KMS-11 (cell line): ENCODE measurements around the gene POTEE.
"Not testable (repeated sequence)": the region's sequence is repeated elsewhere in the genome, so short reads cannot be mapped to it uniquely, and the experiment has no call there.

Experiments used
- H2AFZ ChIP-seq: fragments of 200-600 bp; sonication (generic); 2 replicates; pipeline ENCODE4 v1.6.1; 2016; ENCODE audit warnings: antibody characterized with exemption, mixed run types, low read depth
- H3K27ac ChIP-seq: fragments of 200-600 bp; sonication (generic); 2 replicates; pipeline ENCODE4 v1.6.1; 2016; ENCODE audit warnings: mild to moderate bottlenecking, mixed run types
- H3K27me3 ChIP-seq: fragments of 200-600 bp; sonication (generic); 2 replicates; pipeline ENCODE4 v1.6.1; 2017; ENCODE audit warnings: mild to moderate bottlenecking, low read depth, mixed run types, moderate library complexity; ENCODE audit not compliant: insufficient read depth
- H3K36me3 ChIP-seq: fragments of 200-600 bp; sonication (generic); 2 replicates; pipeline ENCODE4 v1.6.1; 2017; ENCODE audit warnings: mild to moderate bottlenecking, mixed run types; ENCODE audit not compliant: insufficient read depth
- H3K4me1 ChIP-seq: fragments of 200-600 bp; sonication (generic); 2 replicates; pipeline ENCODE4 v1.6.1; 2016; ENCODE audit warnings: mild to moderate bottlenecking, low read depth, mixed run types; ENCODE audit not compliant: poor library complexity, severe bottlenecking
- H3K4me2 ChIP-seq: fragments of 200-600 bp; sonication (generic); 2 replicates; pipeline ENCODE4 v1.7.0; 2016; ENCODE audit warnings: mild to moderate bottlenecking, mixed run types
- H3K4me3 ChIP-seq: fragments of 200-600 bp; sonication (generic); IDR thresholded peaks from 2 replicates; pipeline ENCODE4 v1.6.1; 2017; ENCODE audit warnings: low read depth, low read length, mixed read lengths; ENCODE audit not compliant: insufficient read depth
- H3K79me2 ChIP-seq: fragments of 200-600 bp; sonication (generic); 2 replicates; pipeline ENCODE4 v1.6.1; 2016; ENCODE audit warnings: low read depth, mixed run types; ENCODE audit not compliant: insufficient read depth
- H3K9ac ChIP-seq: fragments of 200-600 bp; sonication (generic); 2 replicates; pipeline ENCODE4 v1.6.1; 2016; ENCODE audit warnings: mild to moderate bottlenecking, mixed run types
- H4K20me1 ChIP-seq: fragments of 200-600 bp; sonication (generic); 2 replicates; pipeline ENCODE4 v1.6.1; 2016; ENCODE audit warnings: mild to moderate bottlenecking, mixed run types; ENCODE audit not compliant: insufficient read depth
- TF ChIP-seq, protein P1 (sequence below): fragments of 200-600 bp; sonication (generic); conservative IDR thresholded peaks from 2 replicates; pipeline ENCODE4 v1.6.1; 2017; ENCODE audit warnings: low read depth, mild to moderate bottlenecking, antibody characterized with exemption, low read length, moderate library complexity, mixed read lengths

The POTEE gene

DNA sequence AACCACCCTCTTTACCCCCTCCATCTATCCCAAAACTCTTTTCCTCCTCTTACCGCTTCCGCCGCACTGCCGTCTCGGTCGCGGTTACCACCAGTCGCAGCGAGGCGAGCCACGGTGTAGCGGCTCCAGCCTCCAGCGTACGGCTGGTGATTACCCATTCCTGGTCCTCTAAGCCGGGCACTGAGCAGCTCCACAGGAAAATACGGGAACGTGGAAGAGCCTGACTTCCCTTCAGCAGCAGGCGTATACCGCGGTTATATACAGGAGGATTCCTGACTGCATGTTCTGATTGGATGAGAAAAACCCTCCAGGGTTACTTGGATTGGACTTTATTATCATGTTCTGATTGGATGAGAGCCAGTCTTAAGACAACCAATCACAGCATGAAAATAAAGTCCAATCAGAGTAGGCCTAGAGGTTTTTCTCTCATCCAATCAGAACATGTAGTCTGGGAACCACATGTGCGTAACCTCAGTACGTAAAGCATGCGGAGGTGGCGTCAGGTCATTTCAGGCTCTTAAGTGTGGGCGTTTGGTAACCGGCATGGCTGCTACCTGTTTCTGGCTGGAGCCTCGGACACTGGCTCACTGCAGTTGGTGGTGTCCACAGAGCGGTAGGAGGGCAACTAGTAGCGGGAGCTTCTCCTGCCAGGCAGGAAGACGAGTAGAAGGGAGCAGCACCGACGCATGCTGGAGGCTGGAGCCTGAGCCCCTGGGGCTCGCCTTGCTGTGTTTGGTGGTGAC lies at the start of gene POTEE:
Gene POTEE (plus strand): TSS at position 507 of the 743 bp plus-strand sequence. CDS start 8,867 bp downstream, outside the sequence.
- not testable (repeated sequence) for H3K79me2 ChIP-seq, H3K9ac ChIP-seq, H4K20me1 ChIP-seq, H3K4me3 ChIP-seq, H3K27ac ChIP-seq, H3K4me1 ChIP-seq, H3K27me3 ChIP-seq, H3K36me3 ChIP-seq, H3K4me2 ChIP-seq, H2AFZ ChIP-seq

DNA sequence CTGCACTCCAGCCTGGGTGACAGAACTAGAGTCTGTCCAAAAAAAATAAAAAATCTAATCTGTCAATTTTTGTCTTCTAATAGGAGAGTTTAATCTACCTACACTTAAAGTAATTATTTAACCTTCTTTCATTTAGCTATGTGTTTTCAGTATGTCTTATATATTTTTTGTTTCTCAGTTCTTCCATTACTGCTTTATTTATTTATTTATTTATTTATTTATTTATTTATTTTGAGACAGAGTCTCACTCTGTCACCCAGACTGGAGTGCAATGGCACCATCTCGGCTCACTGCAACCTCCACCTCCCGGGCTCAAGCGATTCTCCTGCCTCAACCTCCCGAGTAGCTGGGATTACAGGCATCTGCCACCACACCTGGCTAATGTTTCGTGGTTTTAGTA lies 43.8 kb upstream of the POTEE start:
- H3K79me2 ChIP-seq, H3K36me3 ChIP-seq, H3K27me3 ChIP-seq, H3K27ac ChIP-seq, H3K4me2 ChIP-seq, H2AFZ ChIP-seq, H3K4me3 ChIP-seq, H4K20me1 ChIP-seq, H3K9ac ChIP-seq, H3K4me1 ChIP-seq: not testable (repeated sequence)

DNA sequence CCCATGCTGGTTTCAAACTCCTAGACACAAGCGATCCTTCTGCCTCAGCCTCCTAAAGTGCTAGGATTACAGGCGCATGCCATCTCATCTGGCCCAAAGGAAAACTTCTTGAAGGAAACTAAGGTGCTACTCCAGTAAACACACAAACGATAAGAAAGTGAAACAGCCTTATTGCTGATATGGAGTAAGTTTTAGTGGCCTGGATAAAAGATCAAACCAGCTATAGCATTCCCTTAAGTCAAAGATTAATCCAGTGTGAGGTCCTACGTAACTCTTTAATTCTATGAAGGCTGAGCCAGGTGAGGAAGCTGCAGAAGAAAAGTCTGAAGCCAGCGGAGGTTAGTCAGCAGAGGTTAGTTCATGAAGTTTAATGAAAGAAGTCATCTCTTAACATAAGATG lies 40.8 kb upstream of the POTEE start:
- Histone ChIP-seq H3K4me1 (no peaks in the 10 kb centered on the region), H3K4me3 (no peak overlapping the region), H3K27me3 (no peaks in the 10 kb centered on the region), H3K9ac (no peak overlapping the region), H3K4me2 (no peak overlapping the region), H2AFZ (no peak overlapping the region), H3K79me2 (no peaks in the 10 kb centered on the region), H4K20me1 (no peaks in the 10 kb centered on the region), H3K27ac (no peak overlapping the region), H3K36me3 (no peaks in the 10 kb centered on the region)
- TF ChIP-seq, protein P1, sequence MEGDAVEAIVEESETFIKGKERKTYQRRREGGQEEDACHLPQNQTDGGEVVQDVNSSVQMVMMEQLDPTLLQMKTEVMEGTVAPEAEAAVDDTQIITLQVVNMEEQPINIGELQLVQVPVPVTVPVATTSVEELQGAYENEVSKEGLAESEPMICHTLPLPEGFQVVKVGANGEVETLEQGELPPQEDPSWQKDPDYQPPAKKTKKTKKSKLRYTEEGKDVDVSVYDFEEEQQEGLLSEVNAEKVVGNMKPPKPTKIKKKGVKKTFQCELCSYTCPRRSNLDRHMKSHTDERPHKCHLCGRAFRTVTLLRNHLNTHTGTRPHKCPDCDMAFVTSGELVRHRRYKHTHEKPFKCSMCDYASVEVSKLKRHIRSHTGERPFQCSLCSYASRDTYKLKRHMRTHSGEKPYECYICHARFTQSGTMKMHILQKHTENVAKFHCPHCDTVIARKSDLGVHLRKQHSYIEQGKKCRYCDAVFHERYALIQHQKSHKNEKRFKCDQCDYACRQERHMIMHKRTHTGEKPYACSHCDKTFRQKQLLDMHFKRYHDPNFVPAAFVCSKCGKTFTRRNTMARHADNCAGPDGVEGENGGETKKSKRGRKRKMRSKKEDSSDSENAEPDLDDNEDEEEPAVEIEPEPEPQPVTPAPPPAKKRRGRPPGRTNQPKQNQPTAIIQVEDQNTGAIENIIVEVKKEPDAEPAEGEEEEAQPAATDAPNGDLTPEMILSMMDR: no peak

DNA sequence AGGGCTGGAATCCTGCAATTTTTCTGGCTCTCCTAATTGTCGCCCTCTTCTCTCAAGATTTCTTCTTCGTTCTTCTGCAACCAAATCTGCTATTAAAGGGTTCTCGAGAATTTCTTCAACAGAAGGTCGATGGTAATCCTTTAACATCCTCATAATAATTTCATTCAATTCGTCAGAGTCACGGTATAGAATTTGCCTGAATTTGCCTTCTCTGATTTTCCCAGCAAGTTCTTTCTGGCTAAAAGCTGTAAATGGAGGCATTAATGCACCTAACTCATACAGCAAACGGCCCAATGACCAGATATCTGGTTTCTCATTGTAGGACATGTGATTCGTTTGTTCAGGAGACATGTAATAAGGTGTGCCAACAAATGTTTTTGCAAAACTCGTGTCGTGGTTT lies 31.3 kb upstream of the POTEE start:
- not testable (repeated sequence) for H4K20me1 ChIP-seq, H2AFZ ChIP-seq, H3K27me3 ChIP-seq, H3K4me3 ChIP-seq, H3K4me1 ChIP-seq, H3K9ac ChIP-seq, H3K36me3 ChIP-seq, H3K4me2 ChIP-seq, H3K79me2 ChIP-seq, H3K27ac ChIP-seq

DNA sequence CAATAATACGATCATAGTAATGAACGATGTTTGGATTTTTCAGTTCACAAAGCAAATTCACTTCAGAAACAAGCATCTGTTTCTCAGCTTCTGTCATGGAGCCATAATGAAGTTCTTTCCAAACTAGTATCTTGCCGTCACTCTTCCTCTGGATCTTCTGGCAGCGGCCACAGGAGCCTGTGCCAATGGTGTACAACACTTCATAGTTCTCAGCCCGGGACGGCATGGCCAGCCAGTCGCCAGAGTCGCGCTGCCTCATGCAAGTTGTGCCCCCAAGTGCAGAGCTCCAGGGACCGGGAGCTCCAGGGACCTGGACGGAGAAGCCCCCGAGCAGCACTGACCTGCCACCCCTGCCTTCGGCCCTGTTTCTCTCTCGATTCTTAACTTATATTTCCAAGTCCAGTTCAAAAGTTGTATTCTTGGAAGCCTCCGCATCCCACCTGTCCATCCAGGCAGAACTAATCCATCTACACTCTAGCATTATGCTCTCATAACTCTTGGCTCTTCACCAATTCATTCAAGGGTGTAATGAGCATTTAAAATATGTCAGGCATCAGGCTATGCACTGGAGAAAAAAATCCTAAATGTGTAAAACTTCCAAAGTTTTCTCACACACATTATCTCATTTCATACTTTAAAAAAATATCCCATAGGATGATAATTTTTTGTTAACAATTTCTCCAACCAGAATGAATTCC lies 30.5 kb upstream of the POTEE start:
- not testable (repeated sequence) for H3K4me1 ChIP-seq, H3K36me3 ChIP-seq, H3K9ac ChIP-seq, H3K27ac ChIP-seq, H3K79me2 ChIP-seq, H3K4me3 ChIP-seq, H3K4me2 ChIP-seq, H4K20me1 ChIP-seq, H3K27me3 ChIP-seq, H2AFZ ChIP-seq

DNA sequence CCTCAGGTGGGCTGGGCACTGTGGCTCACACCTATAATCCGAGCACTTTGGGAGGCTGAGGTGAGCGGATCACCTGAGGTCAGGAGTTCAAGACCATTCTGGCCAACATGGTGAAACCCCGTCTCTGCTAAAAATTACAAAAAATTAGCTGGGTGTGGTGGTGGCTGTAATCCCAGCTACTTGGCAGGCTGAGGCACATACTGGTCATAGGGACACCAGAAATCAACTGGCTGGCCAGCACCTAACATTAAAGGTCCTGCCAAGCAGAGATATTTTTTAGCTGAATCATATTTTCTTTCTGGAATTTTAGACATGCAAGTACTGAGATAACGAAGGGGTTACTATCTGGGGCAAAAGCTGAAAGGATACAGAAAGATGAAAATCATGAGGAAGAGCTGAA lies 27.9 kb upstream of the POTEE start:
- not testable (repeated sequence) for H3K4me3 ChIP-seq, H2AFZ ChIP-seq, H3K9ac ChIP-seq, H3K4me1 ChIP-seq, H3K4me2 ChIP-seq, H3K79me2 ChIP-seq, H3K27ac ChIP-seq, H3K36me3 ChIP-seq, H4K20me1 ChIP-seq, H3K27me3 ChIP-seq

DNA sequence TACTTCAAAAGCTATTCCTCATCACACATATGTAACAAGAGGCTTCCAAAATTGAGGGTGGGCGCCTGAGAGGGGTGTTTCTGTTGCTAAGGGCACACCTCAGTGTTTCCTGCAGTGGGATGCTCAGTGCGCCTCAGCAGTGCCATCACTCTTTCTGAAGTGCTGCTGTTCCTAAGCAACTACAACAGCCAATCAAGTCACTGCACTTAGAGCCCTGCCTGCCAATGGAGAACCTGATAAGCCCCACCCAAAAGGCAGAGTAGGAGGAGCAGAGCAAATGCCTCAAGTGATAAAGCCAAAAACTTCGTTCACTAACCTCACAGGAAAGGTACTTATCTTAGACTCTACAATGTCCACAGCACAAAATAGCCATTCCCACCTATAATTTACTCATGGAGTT lies 15.9 kb upstream of the POTEE start:
- H3K4me1 ChIP-seq, H3K27me3 ChIP-seq, H3K9ac ChIP-seq, H3K4me2 ChIP-seq, H3K79me2 ChIP-seq, H3K36me3 ChIP-seq, H3K27ac ChIP-seq, H2AFZ ChIP-seq, H3K4me3 ChIP-seq, H4K20me1 ChIP-seq: not testable (repeated sequence)

DNA sequence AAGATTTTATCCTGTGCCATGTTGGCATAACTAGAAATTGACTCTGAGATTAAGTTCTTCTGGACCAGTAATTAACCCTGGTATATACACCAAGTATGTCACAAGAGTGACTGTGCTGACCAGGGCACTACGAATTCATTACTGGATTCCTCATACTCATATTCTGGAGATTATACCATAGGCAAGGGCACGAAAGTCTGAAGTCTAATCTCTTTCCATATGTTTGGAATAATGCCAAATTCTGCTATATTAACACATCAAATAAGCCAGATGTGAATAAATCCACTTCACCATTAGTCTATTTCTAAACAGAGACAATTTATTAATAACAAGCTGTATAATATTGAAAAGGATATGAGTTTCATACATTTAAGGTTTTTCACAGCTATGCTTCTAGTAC lies 13.2 kb upstream of the POTEE start:
- H3K4me3 ChIP-seq, H3K4me2 ChIP-seq, H3K79me2 ChIP-seq, H3K9ac ChIP-seq, H2AFZ ChIP-seq, H3K36me3 ChIP-seq, H4K20me1 ChIP-seq, H3K27ac ChIP-seq, H3K27me3 ChIP-seq, H3K4me1 ChIP-seq: not testable (repeated sequence)
